GM23248 (cell line): ENCODE data around the gene EP400. TPM values are rescaled to one million over a fixed set of nuclear protein-coding genes. Genes with fewer than 3 reads are reported as not detected.

ENCODE experiments used
- DNase-seq: peaks from one replicate; pipeline ENCODE4 v3.0.0-alpha.2; 2015
- H2AFZ ChIP-seq: fragments of 200-600 bp; sonication (generic); 2 replicates; pipeline ENCODE4 v1.6.1; 2016; ENCODE audit warnings: antibody characterized with exemption
- H3F3A ChIP-seq: fragments of 200-600 bp; sonication (generic); 2 replicates; pipeline ENCODE4 v1.6.1; 2016; ENCODE audit warnings: mild to moderate bottlenecking, antibody characterized with exemption, mixed run types; ENCODE audit not compliant: insufficient read depth
- H3K27ac ChIP-seq: fragments of 200-600 bp; sonication (generic); 2 replicates; pipeline ENCODE4 v1.5.1; 2016; ENCODE audit warnings: mild to moderate bottlenecking
- H3K27me3 ChIP-seq: fragments of 200-600 bp; sonication (generic); replicated peaks from 2 replicates; pipeline ENCODE4 v1.6.1; 2016; ENCODE audit warnings: mild to moderate bottlenecking; ENCODE audit not compliant: insufficient read depth
- H3K36me3 ChIP-seq: fragments of 200-600 bp; sonication (generic); 2 replicates; pipeline ENCODE4 v1.6.1; 2016; ENCODE audit warnings: low read depth, mild to moderate bottlenecking
- H3K4me1 ChIP-seq: fragments of 200-600 bp; sonication (generic); 2 replicates; pipeline ENCODE4 v1.6.1; 2016; ENCODE audit warnings: mild to moderate bottlenecking; ENCODE audit not compliant: insufficient read depth
- H3K4me2 ChIP-seq: fragments of 200-600 bp; sonication (generic); one replicate; pipeline ENCODE4 v1.6.1; 2016; ENCODE audit warnings: mild to moderate bottlenecking; ENCODE audit not compliant: unreplicated experiment
- H3K4me3 ChIP-seq: fragments of 200-600 bp; sonication (generic); 2 replicates; pipeline ENCODE4 v1.5.1; 2016; ENCODE audit warnings: mild to moderate bottlenecking
- H3K79me2 ChIP-seq: fragments of 200-600 bp; sonication (generic); 2 replicates; pipeline ENCODE4 v1.6.1; 2016; ENCODE audit warnings: mild to moderate bottlenecking; ENCODE audit not compliant: insufficient read depth
- H3K9ac ChIP-seq: fragments of 200-600 bp; sonication (generic); 2 replicates; pipeline ENCODE4 v1.6.1; 2016; ENCODE audit warnings: mild to moderate bottlenecking
- H3K9me2 ChIP-seq: fragments of 200-600 bp; sonication (generic); 2 replicates; pipeline ENCODE4 v1.6.1; 2016; ENCODE audit warnings: mixed run types, mild to moderate bottlenecking, moderate library complexity; ENCODE audit not compliant: insufficient read depth
- H3K9me3 ChIP-seq: fragments of 200-600 bp; sonication (generic); one replicate; pipeline ENCODE4 v1.6.1; 2017; ENCODE audit warnings: low read depth
- H4K20me1 ChIP-seq: fragments of 200-600 bp; sonication (generic); 2 replicates; pipeline ENCODE4 v1.6.0; 2016; ENCODE audit not compliant: insufficient read depth
- EZH2 ChIP-seq: fragments of 200-600 bp; sonication (generic); IDR thresholded peaks from 2 replicates; pipeline ENCODE4 v1.6.1; 2018; ENCODE audit warnings: antibody characterized with exemption, mild to moderate bottlenecking; ENCODE audit not compliant: insufficient read depth, poor library complexity, severe bottlenecking
- EZH2phosphoT487 ChIP-seq: fragments of 200-600 bp; sonication (generic); IDR thresholded peaks from 2 replicates; pipeline ENCODE4 v1.6.1; 2018; ENCODE audit warnings: antibody characterized with exemption, moderate library complexity, mild to moderate bottlenecking, low read depth; ENCODE audit not compliant: insufficient read depth
- WGBS, 2 experiments: methylation state at CpG; one replicate each; pipeline ENCODE4 v1.1.6; 2015 to 2017; ENCODE audit warnings: low lambda C conversion rate in 2 of 2, low coverage in 1 of 2; ENCODE audit errors: missing lambda C conversion rate in 2 of 2; 5-methylcytosine and 5-hydroxymethylcytosine counted together
- in situ Hi-C: fragments of 300-500 bp; cut with MboI; formaldehyde crosslinking; loops from 2 replicates; pipeline ENCODE4 v1.15.0; 2020
- polyA plus RNA-seq: library from polyadenylated mRNA; unstranded; fragments of >200 nt; fragmentation: Nextera tagmentation; extraction: Ambion mirVana; gene quantifications from 2 replicates; pipeline ENCODE4 v1.2.1, GENCODE V29; 2016
- total RNA-seq: library from RNA; depleted of rRNA; stranded (reverse); fragments of >200 nt; shearing (Covaris generic); gene quantifications from 2 replicates; pipeline ENCODE4 v1.2.3, GENCODE V29; 2014

Gene EP400
- total and polyA plus RNA-seq, 2 experiments from 2014 or later = 8.6 to 9.4 TPM

DNA sequence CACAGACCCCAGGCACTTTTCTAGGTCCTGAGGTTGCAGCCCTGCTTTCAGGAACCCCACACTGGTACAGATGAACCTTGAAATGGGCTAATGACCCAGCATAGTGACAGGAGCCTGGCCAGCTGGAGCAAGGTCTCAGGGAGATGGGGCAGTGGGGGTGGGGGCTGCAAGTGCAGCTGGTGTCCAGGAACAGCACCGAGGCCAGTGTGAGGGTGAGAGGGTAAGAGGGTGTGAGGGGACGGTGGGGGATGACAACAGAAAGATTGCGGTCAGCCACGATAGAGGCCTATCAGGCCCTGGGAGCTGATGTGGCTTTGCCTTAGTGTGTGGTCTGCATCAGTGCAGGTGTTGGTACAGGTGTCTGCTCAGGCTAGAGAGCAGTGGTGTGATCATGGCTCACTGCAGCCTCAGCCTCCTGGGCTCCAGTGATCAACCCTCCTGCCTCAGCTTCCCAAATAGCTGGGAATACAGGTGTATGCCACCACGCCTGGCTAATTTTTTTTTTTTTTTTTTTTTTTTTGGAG, 59.7 kb downstream of the EP400 start:
- 95 to 96% methylated on average over 5 of the region's 5 CpGs for WGBS, 2 experiments
- H3K27me3 ChIP-seq = no peaks in the 10 kb centered on the region
- H3K4me1 ChIP-seq = peaks cover 5% of the 10 kb centered on the region
- in situ Hi-C loops = no loop called here
- no peaks in the 10 kb centered on the region for H3K9me2 ChIP-seq
- 0 out of 2 replicates have a peak, but pooled peaks cover 7% of the 10 kb centered on the region for H3K79me2 ChIP-seq
- no peaks in the 10 kb centered on the region for H4K20me1 ChIP-seq
- no peak overlapping the region for H3K4me3 ChIP-seq
- no peak overlapping the region for H3K27ac ChIP-seq
- no peak for DNase-seq
- 0 out of 2 replicates have a peak, but pooled peaks cover under 1% of the 10 kb centered on the region for H3F3A ChIP-seq
- H3K36me3 ChIP-seq = peaks cover 40% of the 10 kb centered on the region
- TF ChIP-seq EZH2phosphoT487 (no peak), EZH2 (no peak)
- no peak overlapping the region for H3K4me2 ChIP-seq
- no peak overlapping the region for H3K9ac ChIP-seq
- H2AFZ ChIP-seq = no peak overlapping the region
- H3K9me3 ChIP-seq = no peaks in the 10 kb centered on the region

GRCh38 chr12:132012919-132013568, 63.3 kb downstream of the EP400 start:
- Histone ChIP-seq H3F3A (no peaks in the 10 kb centered on the region), H3K4me1 (no peaks in the 10 kb centered on the region), H3K9me3 (no peaks in the 10 kb centered on the region), H3K4me2 (no peak overlapping the region), H3K9me2 (no peaks in the 10 kb centered on the region), H4K20me1 (no peaks in the 10 kb centered on the region), H3K9ac (no peak overlapping the region), H3K27ac (no peak overlapping the region), H3K36me3 (peaks cover 22% of the 10 kb centered on the region), H3K27me3 (no peaks in the 10 kb centered on the region), H3K4me3 (no peak overlapping the region), H3K79me2 (peaks cover 4% of the 10 kb centered on the region; the same call in 1 of the 2 replicates), H2AFZ (no peak overlapping the region)
- WGBS, 2 experiments = 83% methylated on average over 20 of the region's 20 CpGs
- in situ Hi-C loops = no loop called here
- TF ChIP-seq EZH2phosphoT487 (no peak), EZH2 (no peak)
- DNase-seq = no peak

DNA sequence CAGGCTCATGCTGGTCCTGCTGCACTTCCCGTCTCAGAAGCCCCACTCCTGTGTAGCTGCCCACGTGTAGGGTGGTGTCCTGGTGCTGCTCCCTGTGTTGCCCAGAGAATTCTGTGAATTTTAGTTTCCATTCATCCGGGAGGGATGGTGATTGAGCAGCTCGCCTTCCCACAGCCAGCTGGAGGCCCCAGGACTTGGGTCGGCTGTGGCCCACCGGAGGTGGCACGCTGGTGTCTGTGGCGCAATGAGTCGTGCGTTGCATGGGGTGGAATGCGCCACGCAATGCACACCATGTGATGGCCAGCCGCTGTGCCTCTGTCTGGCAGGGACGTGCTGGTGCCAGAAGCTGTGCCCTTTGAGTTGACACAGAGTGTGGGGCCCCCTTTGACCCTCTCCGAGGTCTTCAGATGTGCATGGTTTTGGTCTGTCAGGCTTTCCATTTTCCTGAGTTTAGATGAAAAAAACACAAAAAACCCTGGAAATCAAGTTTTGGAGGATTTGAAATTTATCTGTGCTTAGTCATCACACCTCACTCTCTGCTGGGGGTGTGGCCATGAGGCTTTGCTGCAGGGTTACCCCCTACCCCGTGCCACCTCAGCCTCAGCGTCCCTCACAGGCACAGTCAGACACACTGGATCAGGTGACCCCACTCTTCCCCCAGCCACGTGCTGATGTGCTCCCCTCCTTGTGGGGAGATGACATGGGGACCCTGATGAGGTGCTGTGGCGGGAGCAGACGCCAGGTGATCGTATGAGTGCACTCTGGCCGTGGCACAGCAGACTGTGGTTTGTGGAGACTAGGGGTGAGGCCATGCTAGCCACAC, 64.6 kb downstream of the EP400 start:
- Histone ChIP-seq H3K4me1 (no peaks in the 10 kb centered on the region), H3K4me2 (no peak overlapping the region), H3F3A (no peaks in the 10 kb centered on the region), H2AFZ (no peak overlapping the region), H3K27ac (no peak overlapping the region), H3K9me2 (no peaks in the 10 kb centered on the region), H3K27me3 (no peaks in the 10 kb centered on the region), H3K4me3 (no peak overlapping the region), H4K20me1 (no peaks in the 10 kb centered on the region), H3K9ac (no peak overlapping the region), H3K36me3 (peaks cover 26% of the 10 kb centered on the region), H3K79me2 (peaks cover 2% of the 10 kb centered on the region; the same call in 1 of the 2 replicates), H3K9me3 (no peaks in the 10 kb centered on the region)
- no peak for TF ChIP-seq EZH2phosphoT487
- TF ChIP-seq EZH2 = no peak
- peak; percentile 19 for DNase-seq
- in situ Hi-C loops = no loop called here
- WGBS, 2 experiments = 93% methylated on average over 22 of the region's 22 CpGs

GRCh38 chr12:132014915-132015280, 65.2 kb downstream of the EP400 start:
- in situ Hi-C loops = no loop called here
- no peaks in the 10 kb centered on the region for H3K4me1 ChIP-seq
- no peaks in the 10 kb centered on the region for H3K27me3 ChIP-seq

More at GRCh38 chr12:132014915-132015280, 65.2 kb downstream of the EP400 start:
- Histone ChIP-seq H3F3A (no peaks in the 10 kb centered on the region), H3K9me3 (no peaks in the 10 kb centered on the region), H3K36me3 (peaks cover 26% of the 10 kb centered on the region), H4K20me1 (no peaks in the 10 kb centered on the region), H3K79me2 (no peaks in the 10 kb centered on the region; the same call in 1 of the 2 replicates), H2AFZ (no peak overlapping the region), H3K9ac (no peak overlapping the region), H3K4me2 (no peak overlapping the region), H3K4me3 (no peak overlapping the region), H3K27ac (no peak overlapping the region), H3K9me2 (no peaks in the 10 kb centered on the region)
- WGBS, 2 experiments = 97 to 98% methylated on average over 7 of the region's 7 CpGs
- DNase-seq = no peak
- TF ChIP-seq EZH2 = no peak
